IMR-90 (cell line): ENCODE results near the gene TRMT1. TPM values are rescaled to one million over a fixed set of nuclear protein-coding genes. Genes with fewer than 3 reads are reported as not detected.

ENCODE experiments used
- ATAC-seq: fragments of 200-7000 bp; cut with Tn5 transposase; 2 replicates; pipeline ENCODE4 v1.9.1; 2020; ENCODE audit warnings: low read depth, mild to moderate bottlenecking, moderate library complexity
- BruUV-seq: library from RNA; stranded (reverse); fragments of 400-500 nt; replicated peaks from 2 replicates; lab custom pipeline; 2021; lab: Mats Ljungman, UMichigan
- CTCF ChIA-PET: fragments of 300-600 bp; formaldehyde crosslinking; extraction: SDS; loops from one replicate; lab custom pipeline; 2021; ENCODE audit warnings: antibody characterized with exemption; lab: Yijun Ruan, JAX
- POLR2A ChIA-PET: fragments of 300-600 bp; sonication (Branson Sonifier 250); formaldehyde crosslinking; loops from one replicate; lab custom pipeline; 2022; ENCODE audit warnings: antibody characterized with exemption; ENCODE audit not compliant: unreplicated experiment; lab: Charles Lee
- DNase-seq: peaks from one replicate; pipeline ENCODE4 v3.0.0; 2013
- H2AFZ ChIP-seq: replicated peaks from 2 replicates; pipeline ENCODE3; 2013; ENCODE audit warnings: low read length, mild to moderate bottlenecking; ENCODE audit not compliant: poor library complexity
- H2AK5ac ChIP-seq: 2 replicates; pipeline ENCODE4 v1.6.1; 2013; ENCODE audit warnings: low read depth, low read length, inconsistent platforms
- H2AK9ac ChIP-seq: replicated peaks from 2 replicates; pipeline ENCODE3; 2013; ENCODE audit warnings: mild to moderate bottlenecking, low read depth, low read length, moderate library complexity; ENCODE audit not compliant: poor library complexity
- H2BK120ac ChIP-seq: 2 replicates; pipeline ENCODE4 v1.6.1; 2013; ENCODE audit warnings: low read depth, low read length, inconsistent platforms
- H2BK15ac ChIP-seq: 3 replicates; pipeline ENCODE4 v1.6.1; 2013; ENCODE audit warnings: low read depth, low read length, inconsistent platforms
- H2BK20ac ChIP-seq: 2 replicates; pipeline ENCODE4 v1.6.1; 2013; ENCODE audit warnings: low read depth, mild to moderate bottlenecking, inconsistent platforms, low read length, moderate library complexity
- H2BK5ac ChIP-seq: 2 replicates; pipeline ENCODE4 v1.6.1; 2013; ENCODE audit warnings: mild to moderate bottlenecking, low read depth, low read length, inconsistent platforms; ENCODE audit not compliant: poor library complexity, severe bottlenecking
- H3K14ac ChIP-seq: replicated peaks from 2 replicates; pipeline ENCODE4 v1.6.1; 2013; ENCODE audit warnings: low read depth, low read length, inconsistent platforms
- H3K18ac ChIP-seq: 2 replicates; pipeline ENCODE4 v1.6.1; 2013; ENCODE audit warnings: low read depth, low read length, control low read depth
- H3K23ac ChIP-seq: 2 replicates; pipeline ENCODE4 v1.6.1; 2013; ENCODE audit warnings: low read depth, low read length, inconsistent platforms
- H3K27ac ChIP-seq: 2 replicates; pipeline ENCODE4 v1.5.1; 2013; ENCODE audit warnings: mild to moderate bottlenecking, control low read depth, low read length; ENCODE audit not compliant: insufficient read depth
- H3K27me3 ChIP-seq: 2 replicates; pipeline ENCODE4 v1.6.1; 2013; ENCODE audit warnings: low read length; ENCODE audit not compliant: control insufficient read depth, insufficient read depth
- H3K36me3 ChIP-seq: 2 replicates; pipeline ENCODE4 v1.6.1; 2013; ENCODE audit warnings: low read length, mixed read lengths; ENCODE audit not compliant: control insufficient read depth, insufficient read depth
- H3K4ac ChIP-seq: 2 replicates; pipeline ENCODE4 v1.6.1; 2013; ENCODE audit warnings: low read depth, low read length, inconsistent platforms
- H3K4me1 ChIP-seq: 2 replicates; pipeline ENCODE4 v1.6.1; 2013; ENCODE audit warnings: low read length, mixed read lengths; ENCODE audit not compliant: control insufficient read depth, insufficient read depth
- H3K4me2 ChIP-seq: 2 replicates; pipeline ENCODE4 v1.6.1; 2013; ENCODE audit warnings: low read depth, mild to moderate bottlenecking, control low read depth, low read length, moderate library complexity
- H3K4me3 ChIP-seq: 2 replicates; pipeline ENCODE4 v1.5.1; 2013; ENCODE audit warnings: low read depth, mild to moderate bottlenecking, control low read depth, low read length, moderate library complexity; ENCODE audit not compliant: insufficient read depth
- H3K56ac ChIP-seq: 2 replicates; pipeline ENCODE4 v1.6.1; 2013; ENCODE audit warnings: low read length, inconsistent platforms; ENCODE audit not compliant: insufficient read depth; ENCODE audit errors: extremely low read depth
- H3K79me1 ChIP-seq, 2 experiments: 2 replicates each; pipeline ENCODE4 v1.6.1; 2013; ENCODE audit warnings: low read length in 2 of 2, inconsistent platforms in 1 of 2, low read depth in 1 of 2
- H3K9ac ChIP-seq: 2 replicates; pipeline ENCODE4 v1.6.1; 2013; ENCODE audit warnings: low read depth, low read length, control low read depth
- H3K9me1 ChIP-seq: 2 replicates; pipeline ENCODE4 v1.6.1; 2013; ENCODE audit warnings: low read length, inconsistent platforms; ENCODE audit not compliant: insufficient read depth
- H3K9me3 ChIP-seq: 2 replicates; pipeline ENCODE4 v1.6.1; 2013; ENCODE audit warnings: low read length; ENCODE audit not compliant: control insufficient read depth, insufficient read depth
- H4K20me1 ChIP-seq: 2 replicates; pipeline ENCODE4 v1.6.1; 2013; ENCODE audit warnings: low read length, inconsistent platforms; ENCODE audit not compliant: insufficient read depth
- H4K5ac ChIP-seq: 2 replicates; pipeline ENCODE4 v1.6.1; 2013; ENCODE audit warnings: mild to moderate bottlenecking, low read depth, low read length, control low read depth
- H4K8ac ChIP-seq, 2 experiments: 2 replicates each; pipeline ENCODE4 v1.6.1; 2013; ENCODE audit warnings: low read depth in 2 of 2, low read length in 2 of 2, control low read depth in 1 of 2, inconsistent platforms in 1 of 2
- H4K91ac ChIP-seq: 2 replicates; pipeline ENCODE4 v1.6.1; 2013; ENCODE audit warnings: low read depth, low read length, inconsistent platforms; ENCODE audit not compliant: insufficient read depth
- CEBPB ChIP-seq: IDR thresholded peaks from 2 replicates; pipeline ENCODE4 v1.6.1; 2012; ENCODE audit warnings: low read depth, low read length, improper control_type of control experiment
- CHD1 ChIP-seq: IDR thresholded peaks from 2 replicates; pipeline ENCODE4 v1.6.1; 2012; ENCODE audit warnings: low read depth, low read length, improper control_type of control experiment
- FOS ChIP-seq: fragments of 150-350 bp; IDR thresholded peaks from 2 replicates; pipeline ENCODE4 v1.6.1; 2016; ENCODE audit warnings: low read depth, low read length
- MAFK ChIP-seq: IDR thresholded peaks from 2 replicates; pipeline ENCODE4 v1.6.1; 2012; ENCODE audit warnings: low read depth, low read length, improper control_type of control experiment
- NFE2L2 ChIP-seq: fragments of 150-350 bp; IDR thresholded peaks from 2 replicates; pipeline ENCODE4 v1.6.1; 2016; ENCODE audit warnings: low read depth, mild to moderate bottlenecking, low read length
- POLR2A ChIP-seq: IDR thresholded peaks from 2 replicates; pipeline ENCODE4 v1.6.1; 2012; ENCODE audit warnings: mild to moderate bottlenecking, low read depth, low read length
- RFX5 ChIP-seq: IDR thresholded peaks from 2 replicates; pipeline ENCODE4 v1.8.0; 2012; ENCODE audit warnings: low read depth, mild to moderate bottlenecking, low read length, moderate library complexity
- WGBS, 2 experiments: methylation state at CpG; one replicate each; pipeline versions ENCODE4 v1.1.5 to v1.1.7; 2013; ENCODE audit warnings: missing lambda C conversion rate in 2 of 2; ENCODE audit not compliant: insufficient read length in 1 of 2; ENCODE audit errors: extremely low coverage in 2 of 2; 5-methylcytosine and 5-hydroxymethylcytosine counted together
- dilution Hi-C: fragments of 300-500 bp; cut with HindIII; formaldehyde crosslinking; loops from one replicate; pipeline ENCODE4 v1.14.3; 2018; ENCODE audit warnings: low sequenced_read_pairs; ENCODE audit not compliant: unreplicated experiment
- in situ Hi-C: fragments of 300-500 bp; cut with MboI; formaldehyde crosslinking; loops from 3 replicates; pipeline ENCODE4 v1.14.3; 2019; ENCODE audit warnings: low sequenced_read_pairs, inconsistent platforms, mixed read lengths
- intact Hi-C: fragments of 100-400 bp; cut with micrococcal nuclease; formaldehyde crosslinking; loops from 2 replicates; pipeline ENCODE4 v1.10.0; 2022
- polyA plus RNA-seq, 3 experiments: library from polyadenylated mRNA; depleted of rRNA; stranded (reverse); fragments of >200 nt; gene quantifications; 2 replicates each; pipeline ENCODE4 v1.2.3, GENCODE V29; 2012; ENCODE audit warnings: low replicate concordance in 1 of 3
- total RNA-seq: library from RNA; depleted of rRNA; stranded (reverse); fragments of >200 nt; gene quantifications from 2 replicates; pipeline ENCODE4 v1.2.3, GENCODE V29; 2012
- TF ChIP-seq, protein P1 (sequence below): fragments of 150-350 bp; IDR thresholded peaks from 2 replicates; pipeline ENCODE4 v1.6.1; 2016; ENCODE audit warnings: low read depth, mild to moderate bottlenecking, low read length, moderate library complexity, borderline replicate concordance

The TRMT1 gene
- total and polyA plus RNA-seq, 2 of the 4 experiments (the other 2 are of a cell fraction) = 28.3 to 56.0 TPM

DNA sequence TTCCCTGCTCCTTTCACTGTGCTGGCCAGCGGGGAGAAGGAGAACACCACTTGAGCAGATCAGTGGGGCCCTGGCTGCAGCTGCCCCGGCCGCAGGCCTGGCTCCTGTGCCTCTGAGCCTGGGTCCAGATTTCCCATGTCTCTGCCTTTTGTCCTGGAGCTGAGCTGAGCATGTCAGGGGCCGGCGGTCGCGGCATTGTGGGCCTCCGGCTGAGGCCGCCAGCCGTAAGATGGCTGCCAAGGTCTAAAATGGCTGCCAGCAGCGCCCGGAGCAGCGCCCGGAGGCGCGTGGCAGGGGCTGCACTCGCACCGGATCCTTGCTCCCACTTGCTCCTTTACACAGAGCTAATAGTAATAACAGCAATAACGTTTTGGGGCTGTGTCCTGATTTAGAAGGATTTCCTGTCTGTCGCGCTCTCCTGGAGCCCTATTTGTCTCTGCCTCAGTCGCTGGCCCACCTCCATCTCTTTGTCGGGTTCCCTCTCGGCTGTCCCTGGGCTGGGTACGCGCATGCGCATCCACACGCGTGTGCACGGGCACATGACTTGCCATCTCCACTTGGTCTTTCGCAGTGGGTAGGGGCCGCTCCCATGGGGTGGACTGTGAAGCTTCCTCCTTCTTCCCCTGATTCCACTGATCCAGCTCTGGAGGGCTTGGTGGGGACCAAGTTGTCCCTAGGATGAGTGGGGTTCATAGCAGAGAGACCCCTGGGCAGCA is 46.0 kb downstream of the TRMT1 start:
- no peak overlapping the region for H2AK9ac ChIP-seq
- H3K4me1 ChIP-seq = peaks cover 2% of the 10 kb centered on the region; the same call in 1 of the 2 replicates
- H3K9me1 ChIP-seq = no peaks in the 10 kb centered on the region
- intact Hi-C loops = no loop called here
- no peak overlapping the region for H4K8ac ChIP-seq
- H2AFZ ChIP-seq = no peak overlapping the region
- no peak overlapping the region for H3K9ac ChIP-seq
- no peak overlapping the region for H2BK5ac ChIP-seq
- H3K27ac ChIP-seq = no peak overlapping the region
- DNase-seq (no peak), ATAC-seq (no peak)
- H3K14ac ChIP-seq = no peak overlapping the region
- no CpG with 5 or more reads among the region's 32 CpGs for whole genome bisulfite sequencing, 2 experiments
- H3K4me3 ChIP-seq = no peak overlapping the region
- H3K4me2 ChIP-seq = no peak overlapping the region
- CTCF ChIA-PET = interaction anchor here (1.7 kb wide), 1 partner anchor 9 kb away, joined by 6 read pairs; no protein-coding TSS in a partner anchor
- H3K27me3 ChIP-seq = no peaks in the 10 kb centered on the region
- no peak overlapping the region for H3K4ac ChIP-seq
- H3K9me3 ChIP-seq = no peaks in the 10 kb centered on the region
- H2BK20ac ChIP-seq = no peak overlapping the region
- no peak overlapping the region for H2BK15ac ChIP-seq
- no peak overlapping the region for H4K5ac ChIP-seq
- in situ Hi-C loops = no loop called here
- peaks cover 18 to 53% of the 10 kb centered on the region in 2 experiments for H3K79me1 ChIP-seq
- H4K91ac ChIP-seq = no peak overlapping the region
- no TSS peak for BruUV-seq
- no peak overlapping the region for H3K56ac ChIP-seq
- POLR2A ChIA-PET = no interaction called here
- no peak overlapping the region for H3K18ac ChIP-seq
- no peak overlapping the region for H2BK120ac ChIP-seq
- H4K20me1 ChIP-seq = peaks cover 38% of the 10 kb centered on the region
- dilution Hi-C loops = no loop called here
- TF ChIP-seq MAFK (no peak), NFE2L2 (no peak), RFX5 (no peak), CHD1 (no peak), CEBPB (no peak), FOS (no peak), POLR2A (no peak)
- TF ChIP-seq, protein P1, sequence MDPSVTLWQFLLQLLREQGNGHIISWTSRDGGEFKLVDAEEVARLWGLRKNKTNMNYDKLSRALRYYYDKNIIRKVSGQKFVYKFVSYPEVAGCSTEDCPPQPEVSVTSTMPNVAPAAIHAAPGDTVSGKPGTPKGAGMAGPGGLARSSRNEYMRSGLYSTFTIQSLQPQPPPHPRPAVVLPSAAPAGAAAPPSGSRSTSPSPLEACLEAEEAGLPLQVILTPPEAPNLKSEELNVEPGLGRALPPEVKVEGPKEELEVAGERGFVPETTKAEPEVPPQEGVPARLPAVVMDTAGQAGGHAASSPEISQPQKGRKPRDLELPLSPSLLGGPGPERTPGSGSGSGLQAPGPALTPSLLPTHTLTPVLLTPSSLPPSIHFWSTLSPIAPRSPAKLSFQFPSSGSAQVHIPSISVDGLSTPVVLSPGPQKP = no peak
- H2AK5ac ChIP-seq = no peak overlapping the region
- no peak overlapping the region for H3K23ac ChIP-seq
- H3K36me3 ChIP-seq = peaks cover 31% of the 10 kb centered on the region
